PFSK-1 (cell line): ENCODE results near the gene PARD6B.

Experiments used
- FOXP2 ChIP-seq: optimal IDR thresholded peaks from 2 replicates; pipeline ENCODE3; 2011; ENCODE audit warnings: borderline replicate concordance, control low read depth, inconsistent platforms; ENCODE audit not compliant: insufficient read depth; ENCODE audit errors: extremely low read length, extremely low read depth
- TF ChIP-seq, protein P1 (sequence below), 2 experiments: IDR thresholded peaks; 2 replicates each; pipeline versions ENCODE4 v1.6.1 to v1.8.0; 2011 to 2012; ENCODE audit warnings: low read depth in 2 of 2, low read length in 2 of 2, control low read depth in 1 of 2, inconsistent platforms in 1 of 2, mild to moderate bottlenecking in 1 of 2, moderate library complexity in 1 of 2; ENCODE audit not compliant: insufficient read depth in 1 of 2

DNA sequence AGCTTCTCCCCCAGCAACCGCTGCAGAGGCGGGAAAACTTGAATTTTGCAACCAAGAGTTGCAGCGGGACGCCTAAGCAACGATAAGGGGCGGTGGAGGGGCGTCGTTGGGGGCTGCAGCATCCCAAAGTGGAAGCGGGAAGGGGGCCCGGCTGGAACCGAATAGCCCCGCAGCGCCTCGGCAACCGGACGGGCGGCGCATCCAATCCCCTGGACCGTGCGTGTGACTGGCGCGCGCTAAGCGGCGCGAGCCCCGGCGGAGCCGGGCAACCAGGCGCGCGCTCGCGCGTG is 670 bp upstream of the PARD6B start:
- no peak for TF ChIP-seq FOXP2
- TF ChIP-seq, protein P1, sequence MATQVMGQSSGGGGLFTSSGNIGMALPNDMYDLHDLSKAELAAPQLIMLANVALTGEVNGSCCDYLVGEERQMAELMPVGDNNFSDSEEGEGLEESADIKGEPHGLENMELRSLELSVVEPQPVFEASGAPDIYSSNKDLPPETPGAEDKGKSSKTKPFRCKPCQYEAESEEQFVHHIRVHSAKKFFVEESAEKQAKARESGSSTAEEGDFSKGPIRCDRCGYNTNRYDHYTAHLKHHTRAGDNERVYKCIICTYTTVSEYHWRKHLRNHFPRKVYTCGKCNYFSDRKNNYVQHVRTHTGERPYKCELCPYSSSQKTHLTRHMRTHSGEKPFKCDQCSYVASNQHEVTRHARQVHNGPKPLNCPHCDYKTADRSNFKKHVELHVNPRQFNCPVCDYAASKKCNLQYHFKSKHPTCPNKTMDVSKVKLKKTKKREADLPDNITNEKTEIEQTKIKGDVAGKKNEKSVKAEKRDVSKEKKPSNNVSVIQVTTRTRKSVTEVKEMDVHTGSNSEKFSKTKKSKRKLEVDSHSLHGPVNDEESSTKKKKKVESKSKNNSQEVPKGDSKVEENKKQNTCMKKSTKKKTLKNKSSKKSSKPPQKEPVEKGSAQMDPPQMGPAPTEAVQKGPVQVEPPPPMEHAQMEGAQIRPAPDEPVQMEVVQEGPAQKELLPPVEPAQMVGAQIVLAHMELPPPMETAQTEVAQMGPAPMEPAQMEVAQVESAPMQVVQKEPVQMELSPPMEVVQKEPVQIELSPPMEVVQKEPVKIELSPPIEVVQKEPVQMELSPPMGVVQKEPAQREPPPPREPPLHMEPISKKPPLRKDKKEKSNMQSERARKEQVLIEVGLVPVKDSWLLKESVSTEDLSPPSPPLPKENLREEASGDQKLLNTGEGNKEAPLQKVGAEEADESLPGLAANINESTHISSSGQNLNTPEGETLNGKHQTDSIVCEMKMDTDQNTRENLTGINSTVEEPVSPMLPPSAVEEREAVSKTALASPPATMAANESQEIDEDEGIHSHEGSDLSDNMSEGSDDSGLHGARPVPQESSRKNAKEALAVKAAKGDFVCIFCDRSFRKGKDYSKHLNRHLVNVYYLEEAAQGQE (IDR thresholded peaks at IDR 0.05; ENCODE audit: insufficient read depth in 1 of 2, low read depth in 2 of 2, low read length in 2 of 2), result no peak
